HG02759 (cell line): ENCODE data around the gene RNF167.
A peak's percentile ranks its signal among the peaks of the same experiment; 100 is the strongest.

Experiments
- ATAC-seq: cut with Tn5 transposase; IDR thresholded peaks from one replicate; pipeline ENCODE4 v1.9.1; 2021; ENCODE audit warnings: mild to moderate bottlenecking, moderate library complexity; ENCODE audit not compliant: unreplicated experiment

RNF167 gene

DNA sequence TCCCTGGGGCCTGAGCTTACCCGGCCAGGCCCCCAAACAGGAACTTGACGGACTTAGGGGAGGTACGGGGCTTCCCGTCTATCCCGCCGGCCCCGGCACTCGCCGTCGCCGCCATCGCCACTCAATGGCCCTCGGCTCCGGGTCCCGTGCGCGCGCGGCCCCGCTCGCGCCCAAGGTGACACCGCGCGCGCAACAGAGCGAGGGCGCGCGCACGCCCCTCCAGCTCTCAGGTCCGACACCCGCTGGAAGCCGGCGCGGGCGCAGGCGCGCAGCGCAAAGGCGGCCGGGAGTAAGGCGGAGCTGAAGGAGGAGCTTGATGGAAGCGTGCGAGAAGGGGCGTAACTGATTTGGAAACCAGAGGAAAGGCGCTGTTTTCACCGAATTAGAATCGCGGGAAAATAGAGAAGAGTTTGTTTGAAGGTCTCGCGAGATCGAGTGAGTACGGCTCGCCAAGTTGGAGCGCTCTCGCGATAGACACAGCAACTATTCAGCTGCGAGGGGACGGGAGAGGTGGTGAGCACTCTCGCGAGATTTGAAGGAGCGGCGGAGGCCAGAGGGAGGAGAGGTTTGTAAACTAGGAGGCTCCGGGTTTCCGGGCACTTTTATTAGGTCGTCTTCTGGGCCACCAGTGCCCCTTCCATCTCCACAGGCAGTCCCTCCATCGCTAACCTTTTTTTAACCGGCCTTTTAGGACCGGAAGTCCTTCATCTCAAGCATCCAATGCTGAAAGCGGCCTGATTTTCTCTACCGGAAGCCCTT, at the start of gene RNF167, which contains the start of gene SLC25A11:
Gene RNF167, plus strand, starts transcription at position 473 of the 759 bp plus-strand sequence. CDS start 642 bp downstream, outside the sequence.
Gene SLC25A11, minus strand, starts transcription at position 251 of the 759 bp plus-strand sequence. Its CDS starts 136 bp downstream, at position 115.
- ATAC-seq = peak; percentile 83

DNA sequence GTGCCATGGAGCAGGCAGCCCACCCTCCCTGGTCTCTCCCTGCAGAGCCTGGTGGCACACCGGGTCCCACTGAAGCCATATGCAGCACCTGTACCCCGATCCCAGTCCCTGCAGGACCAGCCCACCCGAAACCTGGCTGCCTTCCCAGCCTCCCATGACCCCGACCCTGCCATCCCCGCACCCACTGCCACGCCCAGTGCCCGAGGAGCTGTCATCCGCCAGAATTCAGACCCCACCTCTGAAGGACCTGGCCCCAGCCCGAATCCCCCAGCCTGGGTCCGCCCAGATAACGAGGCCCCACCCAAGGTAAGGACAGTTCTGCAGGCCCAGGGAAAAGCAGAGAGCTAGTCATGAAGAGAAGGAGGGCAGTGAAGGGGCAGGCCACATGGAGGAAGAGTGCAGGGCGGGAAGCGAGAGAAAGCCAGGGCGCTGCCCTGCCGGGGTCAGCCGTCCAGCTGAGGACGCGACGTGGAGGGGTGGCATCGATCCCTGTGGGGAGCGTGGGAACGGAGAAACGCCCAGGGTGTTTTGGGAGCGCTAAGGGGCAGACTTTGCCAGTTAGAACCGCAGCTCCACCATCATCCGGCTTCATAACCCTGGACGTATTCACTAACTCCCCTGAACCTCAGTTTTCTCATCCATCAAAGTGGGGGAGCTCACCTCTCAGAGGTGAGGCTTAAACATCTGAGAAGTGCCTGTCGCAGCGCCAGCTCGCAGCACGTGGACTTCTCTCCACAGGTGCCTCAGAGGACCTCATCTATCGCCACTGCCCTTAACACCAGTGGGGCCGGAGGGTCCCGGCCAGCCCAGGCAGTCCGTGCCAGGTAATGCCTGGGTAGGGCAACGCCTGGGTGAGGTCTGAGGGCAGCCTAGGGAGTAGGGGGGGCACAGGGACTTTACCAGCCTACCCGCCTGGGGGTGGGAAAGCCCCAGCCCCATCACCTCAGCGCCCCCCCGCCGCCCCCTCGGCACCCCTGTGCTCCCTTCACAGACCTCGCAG, 48.4 kb upstream of the RNF167 start:
- ATAC-seq = no peak

DNA sequence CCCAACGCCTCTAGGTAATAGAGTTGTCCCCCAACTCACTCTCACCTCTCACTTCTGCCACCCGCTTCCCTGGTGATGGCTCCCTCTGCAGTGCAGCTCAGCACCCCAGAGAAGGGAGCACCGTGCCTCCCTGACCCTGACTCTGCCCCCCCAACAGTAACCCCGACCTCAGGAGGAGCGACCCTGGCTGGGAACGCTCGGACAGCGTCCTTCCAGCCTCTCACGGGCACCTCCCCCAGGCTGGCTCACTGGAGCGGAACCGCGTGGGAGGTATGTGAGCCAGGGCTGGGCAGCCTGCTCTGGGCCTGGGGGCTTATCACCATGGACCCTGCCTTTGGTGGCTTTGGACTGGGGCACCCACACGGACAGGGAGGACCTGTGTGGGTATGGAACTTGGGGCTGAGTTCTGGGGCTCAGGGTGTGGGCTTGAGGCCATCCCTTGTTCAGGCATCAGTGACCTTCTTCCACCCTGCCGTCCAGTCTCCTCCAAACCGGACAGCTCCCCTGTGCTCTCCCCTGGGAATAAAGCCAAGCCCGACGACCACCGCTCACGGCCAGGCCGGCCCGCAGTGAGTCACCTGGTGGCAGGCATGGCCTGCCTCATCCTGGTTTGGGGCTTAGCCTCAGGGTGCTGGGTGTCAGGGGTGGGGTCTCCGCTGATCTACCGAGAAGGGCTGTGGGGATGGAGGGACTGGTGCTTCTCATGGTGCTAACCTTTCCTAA, 47.4 kb upstream of the RNF167 start:
- no peak for ATAC-seq

DNA sequence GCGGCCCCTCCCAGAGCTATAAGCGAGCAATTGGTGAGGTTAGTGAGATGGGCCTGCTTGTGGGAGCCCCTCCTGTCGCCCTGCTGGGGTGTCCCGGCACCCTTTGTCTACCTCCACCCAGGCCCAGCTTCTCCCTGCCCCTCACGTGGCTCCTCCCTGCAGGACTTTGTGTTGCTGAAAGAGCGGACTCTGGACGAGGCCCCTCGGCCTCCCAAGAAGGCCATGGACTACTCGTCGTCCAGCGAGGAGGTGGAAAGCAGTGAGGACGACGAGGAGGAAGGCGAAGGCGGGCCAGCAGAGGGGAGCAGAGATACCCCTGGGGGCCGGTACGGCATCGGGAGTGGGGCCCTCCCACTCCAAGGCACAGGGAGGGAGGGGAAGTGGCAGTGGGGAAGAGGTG, 46.8 kb upstream of the RNF167 start:
- ATAC-seq = no peak

DNA sequence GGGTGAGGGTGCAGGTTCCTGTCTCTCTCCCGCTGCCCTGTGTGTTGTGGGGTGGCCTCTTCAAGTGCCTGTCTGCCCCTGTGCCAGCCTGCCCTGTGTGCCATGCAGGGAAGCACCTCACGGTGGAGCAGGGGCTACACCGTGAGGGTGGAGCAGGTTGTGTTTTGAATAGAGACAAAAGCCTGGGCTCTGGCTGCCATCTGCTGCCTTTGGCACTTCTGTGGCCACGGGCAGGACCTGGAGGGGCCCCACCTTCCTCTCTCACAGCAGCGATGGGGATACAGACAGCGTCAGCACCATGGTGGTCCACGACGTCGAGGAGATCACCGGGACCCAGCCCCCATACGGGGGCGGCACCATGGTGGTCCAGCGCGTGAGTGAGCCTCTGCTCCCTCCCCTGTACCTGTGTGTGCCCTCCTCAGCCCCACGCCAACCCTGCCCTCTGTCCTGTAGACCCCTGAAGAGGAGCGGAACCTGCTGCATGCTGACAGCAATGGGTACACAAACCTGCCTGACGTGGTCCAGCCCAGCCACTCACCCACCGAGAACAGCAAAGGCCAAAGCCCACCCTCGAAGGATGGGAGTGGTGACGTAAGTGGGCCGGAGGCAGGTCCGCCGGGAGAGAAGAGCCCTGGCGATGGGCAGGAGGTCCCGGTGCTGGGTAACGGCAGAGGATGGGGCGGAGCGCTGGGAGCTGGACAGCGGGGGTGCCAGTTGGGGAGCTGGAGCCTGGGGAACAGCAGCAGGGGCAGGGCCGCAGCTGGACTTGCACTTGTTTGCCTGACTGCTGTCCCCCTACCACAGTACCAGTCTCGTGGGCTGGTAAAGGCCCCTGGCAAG, 46.1 kb upstream of the RNF167 start:
- no peak for ATAC-seq

DNA sequence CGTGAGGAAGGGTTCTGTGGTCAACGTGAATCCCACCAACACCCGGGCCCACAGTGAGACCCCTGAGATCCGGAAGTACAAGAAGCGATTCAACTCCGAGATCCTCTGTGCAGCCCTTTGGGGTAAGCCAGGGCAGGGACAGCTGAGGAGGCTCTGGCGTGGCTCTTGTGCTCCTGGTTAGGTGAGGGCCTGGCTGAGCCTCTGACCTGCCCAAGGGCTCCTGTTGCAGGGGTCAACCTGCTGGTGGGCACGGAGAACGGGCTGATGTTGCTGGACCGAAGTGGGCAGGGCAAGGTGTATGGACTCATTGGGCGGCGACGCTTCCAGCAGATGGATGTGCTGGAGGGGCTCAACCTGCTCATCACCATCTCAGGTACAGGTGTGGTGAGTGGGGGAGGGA, 44.9 kb upstream of the RNF167 start:
- ATAC-seq = no peak

DNA sequence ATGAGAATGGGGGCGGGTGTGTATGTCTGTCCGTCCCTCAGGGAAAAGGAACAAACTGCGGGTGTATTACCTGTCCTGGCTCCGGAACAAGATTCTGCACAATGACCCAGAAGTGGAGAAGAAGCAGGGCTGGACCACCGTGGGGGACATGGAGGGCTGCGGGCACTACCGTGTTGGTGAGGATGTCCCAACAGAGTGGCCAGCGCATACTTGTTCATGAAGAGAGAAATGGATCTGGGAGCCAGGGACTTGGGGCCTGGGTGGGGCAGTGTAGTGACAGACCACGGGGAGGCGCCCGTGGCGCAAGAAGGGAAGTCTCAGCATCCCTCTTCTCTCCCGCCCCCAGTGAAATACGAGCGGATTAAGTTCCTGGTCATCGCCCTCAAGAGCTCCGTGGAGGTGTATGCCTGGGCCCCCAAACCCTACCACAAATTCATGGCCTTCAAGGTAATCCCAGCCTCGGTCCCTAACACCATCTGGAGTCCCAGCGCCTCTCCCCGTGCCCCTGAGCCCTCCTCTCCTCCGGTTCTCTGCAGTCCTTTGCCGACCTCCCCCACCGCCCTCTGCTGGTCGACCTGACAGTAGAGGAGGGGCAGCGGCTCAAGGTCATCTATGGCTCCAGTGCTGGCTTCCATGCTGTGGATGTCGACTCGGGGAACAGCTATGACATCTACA, 44.3 kb upstream of the RNF167 start:
- ATAC-seq = no peak

DNA sequence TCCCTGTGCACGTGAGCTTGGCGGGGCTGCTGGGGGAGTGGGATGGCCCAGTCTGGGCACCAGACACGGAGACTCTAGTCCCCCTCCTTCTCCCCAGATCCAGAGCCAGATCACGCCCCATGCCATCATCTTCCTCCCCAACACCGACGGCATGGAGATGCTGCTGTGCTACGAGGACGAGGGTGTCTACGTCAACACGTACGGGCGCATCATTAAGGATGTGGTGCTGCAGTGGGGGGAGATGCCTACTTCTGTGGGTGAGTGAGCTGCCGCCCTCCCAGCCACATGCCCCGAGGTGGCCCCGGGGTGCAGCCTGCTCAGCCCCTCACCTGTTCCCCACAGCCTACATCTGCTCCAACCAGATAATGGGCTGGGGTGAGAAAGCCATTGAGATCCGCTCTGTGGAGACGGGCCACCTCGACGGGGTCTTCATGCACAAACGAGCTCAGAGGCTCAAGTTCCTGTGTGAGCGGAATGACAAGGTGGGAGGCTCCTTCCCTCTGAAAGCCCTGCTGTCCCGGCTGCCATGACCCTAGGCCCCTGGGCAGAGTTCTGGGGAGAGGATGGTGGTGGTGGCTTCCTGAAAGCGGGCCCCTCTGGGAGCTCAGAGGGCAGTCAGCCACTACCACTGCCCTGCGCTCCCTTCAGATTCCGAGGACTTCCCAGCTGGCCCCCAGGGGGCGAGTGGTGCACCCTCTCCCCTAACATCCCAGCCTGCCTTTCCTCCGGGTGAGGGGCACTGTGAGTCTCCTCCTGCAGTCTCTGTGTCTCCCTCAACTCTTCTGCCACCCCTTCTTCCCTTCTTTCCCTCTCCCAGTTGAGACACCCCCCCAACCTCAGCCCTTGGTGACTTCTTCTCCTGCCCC, 43.5 kb upstream of the RNF167 start:
- no peak for ATAC-seq

DNA sequence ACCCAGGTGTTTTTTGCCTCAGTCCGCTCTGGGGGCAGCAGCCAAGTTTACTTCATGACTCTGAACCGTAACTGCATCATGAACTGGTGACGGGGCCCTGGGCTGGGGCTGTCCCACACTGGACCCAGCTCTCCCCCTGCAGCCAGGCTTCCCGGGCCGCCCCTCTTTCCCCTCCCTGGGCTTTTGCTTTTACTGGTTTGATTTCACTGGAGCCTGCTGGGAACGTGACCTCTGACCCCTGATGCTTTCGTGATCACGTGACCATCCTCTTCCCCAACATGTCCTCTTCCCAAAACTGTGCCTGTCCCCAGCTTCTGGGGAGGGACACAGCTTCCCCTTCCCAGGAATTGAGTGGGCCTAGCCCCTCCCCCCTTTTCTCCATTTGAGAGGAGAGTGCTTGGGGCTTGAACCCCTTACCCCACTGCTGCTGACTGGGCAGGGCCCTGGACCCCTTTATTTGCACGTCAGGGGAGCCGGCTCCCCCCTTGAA, 42.8 kb upstream of the RNF167 start:
- no peak for ATAC-seq

DNA sequence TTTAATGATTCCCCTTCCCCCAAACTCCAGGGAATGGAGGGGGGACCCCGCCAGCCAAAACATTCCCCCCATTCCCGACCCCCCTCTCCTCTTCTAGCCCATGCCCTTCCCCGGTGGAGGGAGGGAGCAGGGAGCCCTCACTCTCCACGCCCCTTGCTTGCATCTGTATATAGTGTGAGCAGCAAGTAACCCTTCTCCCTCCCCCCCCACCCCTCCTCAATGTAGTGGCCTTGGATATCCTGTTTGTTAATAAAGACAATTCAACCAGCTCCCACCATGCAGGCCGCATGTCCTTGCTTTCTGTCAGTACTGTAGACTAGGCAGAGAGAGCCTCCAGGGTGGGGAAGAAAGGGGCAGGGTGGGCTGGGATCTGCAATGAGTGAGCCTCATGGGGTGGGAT, 42.3 kb upstream of the RNF167 start:
- ATAC-seq = no peak

DNA sequence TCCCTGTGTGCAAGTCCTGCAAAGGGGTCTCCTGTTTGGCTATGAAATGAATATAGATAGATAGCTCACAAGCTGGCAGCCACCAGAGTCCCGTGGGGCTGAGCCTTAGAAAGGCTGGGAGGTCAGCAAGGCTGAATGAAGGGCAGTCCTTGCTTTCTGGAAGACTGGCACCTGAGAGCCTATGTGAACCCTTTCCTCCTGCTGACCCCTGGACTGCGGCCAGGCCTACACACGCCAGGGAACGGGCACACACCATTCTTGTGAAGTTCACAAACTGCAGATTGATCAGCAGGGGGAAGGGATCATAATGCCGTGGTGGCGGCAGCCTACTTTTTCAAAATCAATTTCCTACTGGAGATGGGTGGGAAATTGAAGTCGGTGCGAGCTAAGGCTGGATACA, 41.7 kb upstream of the RNF167 start:
- no peak for ATAC-seq

DNA sequence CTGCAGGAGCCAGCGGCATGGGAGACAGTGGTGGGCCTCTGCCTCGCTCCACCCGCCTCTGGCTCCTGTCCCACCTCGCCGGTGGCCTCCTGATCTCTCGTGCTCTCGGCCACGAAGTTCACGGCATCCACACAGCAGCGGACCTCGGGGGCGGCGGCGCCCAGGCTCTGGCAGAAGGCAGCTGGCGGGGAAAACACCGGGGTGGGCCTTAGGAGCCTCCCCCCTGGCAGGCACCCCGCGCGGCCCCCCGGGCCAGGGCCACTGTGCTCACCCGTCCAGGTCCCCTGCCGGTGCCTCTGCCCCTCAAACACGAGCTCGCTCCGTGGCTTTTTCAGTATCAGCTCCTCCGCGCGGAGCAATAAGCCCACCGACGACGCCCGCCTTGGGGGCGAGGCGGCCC, 41.1 kb upstream of the RNF167 start:
- ATAC-seq = peak; percentile 10

DNA sequence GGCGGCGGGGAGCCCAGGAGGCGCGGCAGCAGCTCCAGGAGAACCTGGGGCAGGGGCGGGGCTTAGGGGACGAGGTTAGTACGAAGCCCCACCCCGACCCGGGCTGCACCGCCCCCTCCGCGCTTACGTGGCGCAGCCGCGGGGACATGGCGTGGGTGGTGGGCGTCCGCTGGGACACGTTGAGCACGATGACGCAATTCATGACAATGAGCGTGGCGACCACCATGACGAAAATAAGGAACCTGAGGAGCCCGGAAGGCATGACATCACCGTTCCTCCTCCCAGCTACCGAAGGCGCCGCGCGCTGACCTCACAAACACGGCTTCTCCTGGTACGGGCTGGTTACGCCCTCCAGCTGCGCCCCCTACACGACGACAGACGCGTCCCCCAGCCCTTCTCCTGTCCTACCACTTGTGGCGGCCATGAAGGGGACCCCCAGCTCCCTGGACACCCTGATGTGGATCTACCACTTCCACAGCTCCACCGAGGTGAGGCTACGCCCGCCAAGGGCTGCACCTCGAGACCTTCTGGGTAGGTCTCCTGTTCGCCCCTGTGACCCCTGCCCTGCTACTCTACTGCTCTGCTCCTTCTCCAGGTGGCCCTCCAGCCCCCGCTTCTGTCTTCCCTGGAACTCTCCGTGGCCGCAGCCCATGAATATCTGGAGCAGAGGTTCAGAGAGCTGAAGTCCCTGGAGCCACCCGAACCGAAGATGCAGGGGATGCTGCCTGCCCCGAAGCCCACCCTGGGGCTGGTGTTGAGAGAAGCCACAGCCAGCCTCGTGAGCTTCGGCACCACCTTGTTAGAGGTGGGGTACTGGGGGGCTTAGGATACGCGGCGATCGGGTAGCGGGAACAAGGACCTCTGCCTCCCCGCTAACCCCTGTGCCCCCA, 40.5 kb upstream of the RNF167 start, which contains the start of gene C17orf107:
Gene C17orf107, plus strand, starts transcription at position 196 of the 890 bp plus-strand sequence. Its CDS starts 227 bp downstream, at position 423.
- peak; percentile 68 for ATAC-seq

DNA sequence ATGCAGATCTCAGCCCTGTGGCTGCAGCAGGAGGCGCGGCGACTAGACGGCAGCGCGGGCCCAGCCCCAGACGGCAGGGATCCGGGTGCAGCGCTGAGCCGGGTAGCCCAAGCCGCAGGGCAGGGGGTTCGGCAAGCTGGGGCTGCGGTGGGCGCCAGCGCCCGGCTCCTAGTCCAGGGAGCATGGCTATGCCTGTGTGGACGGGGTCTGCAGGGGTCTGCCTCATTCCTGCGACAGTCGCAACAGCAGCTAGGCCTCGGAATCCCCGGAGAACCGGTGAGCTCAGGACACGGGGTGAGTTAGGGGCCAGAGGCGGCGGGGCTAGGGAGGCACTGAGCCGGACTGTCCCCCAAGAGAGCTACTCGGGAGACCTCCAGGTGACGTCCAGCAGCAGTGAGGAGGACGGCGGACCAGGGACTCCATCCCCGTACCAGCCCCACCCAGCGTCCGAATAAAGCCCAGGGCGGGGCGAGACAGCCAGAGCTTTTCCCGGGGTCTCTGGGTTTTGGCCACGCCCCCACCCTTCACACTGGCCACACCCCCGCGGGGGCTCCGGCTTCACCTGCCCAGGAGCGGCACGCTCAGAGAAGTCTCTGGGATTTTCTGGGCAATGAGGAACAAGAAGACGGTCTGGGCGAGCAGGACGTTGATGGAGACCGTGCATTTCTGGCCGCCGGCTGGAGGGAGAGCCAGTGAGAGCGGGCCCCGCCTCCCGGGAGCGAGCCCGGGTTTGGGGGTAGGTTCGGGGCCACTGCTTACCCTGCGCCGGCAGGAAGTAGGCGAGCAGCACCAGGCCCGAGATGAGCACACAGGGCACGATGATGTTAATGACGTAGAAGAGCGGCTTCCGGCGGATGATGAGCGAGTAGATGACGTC, 39.6 kb upstream of the RNF167 start:
- ATAC-seq = no peak

DNA sequence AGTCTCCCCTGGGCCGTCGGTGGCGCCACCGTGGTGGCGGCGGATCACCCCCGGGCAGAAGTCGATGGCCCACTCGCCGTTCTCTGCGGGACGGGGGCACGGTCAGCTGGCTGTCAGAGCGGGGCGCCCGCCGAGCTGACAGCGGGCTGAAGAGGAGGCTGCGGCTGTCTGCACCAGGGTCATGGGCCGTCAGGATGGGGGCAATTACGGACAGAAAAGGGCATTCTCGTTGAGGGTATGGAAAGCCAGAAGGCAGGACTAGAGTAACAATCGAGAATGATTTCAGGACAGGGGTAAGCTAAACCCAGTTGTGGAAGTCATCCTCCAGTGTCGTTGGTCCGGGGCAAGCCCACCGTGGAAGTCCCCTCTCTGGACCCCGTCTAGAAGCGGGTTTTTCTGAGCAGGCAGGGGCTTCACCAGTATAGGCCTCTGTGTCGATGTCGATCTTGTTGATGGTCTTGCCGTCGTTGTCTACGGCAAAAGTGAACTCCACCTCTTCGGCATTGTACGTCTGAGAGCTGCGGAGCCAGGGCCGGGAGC, 38.9 kb upstream of the RNF167 start:
- no peak for ATAC-seq
